Fibroblast of peridontal ligament (primary cell): ENCODE measurements around the gene SPOCK2.

ENCODE experiments used
- DNase-seq: peaks from one replicate; pipeline ENCODE4 v3.0.0-alpha.2; 2010; ENCODE audit errors: extremely low read depth

The SPOCK2 gene

DNA sequence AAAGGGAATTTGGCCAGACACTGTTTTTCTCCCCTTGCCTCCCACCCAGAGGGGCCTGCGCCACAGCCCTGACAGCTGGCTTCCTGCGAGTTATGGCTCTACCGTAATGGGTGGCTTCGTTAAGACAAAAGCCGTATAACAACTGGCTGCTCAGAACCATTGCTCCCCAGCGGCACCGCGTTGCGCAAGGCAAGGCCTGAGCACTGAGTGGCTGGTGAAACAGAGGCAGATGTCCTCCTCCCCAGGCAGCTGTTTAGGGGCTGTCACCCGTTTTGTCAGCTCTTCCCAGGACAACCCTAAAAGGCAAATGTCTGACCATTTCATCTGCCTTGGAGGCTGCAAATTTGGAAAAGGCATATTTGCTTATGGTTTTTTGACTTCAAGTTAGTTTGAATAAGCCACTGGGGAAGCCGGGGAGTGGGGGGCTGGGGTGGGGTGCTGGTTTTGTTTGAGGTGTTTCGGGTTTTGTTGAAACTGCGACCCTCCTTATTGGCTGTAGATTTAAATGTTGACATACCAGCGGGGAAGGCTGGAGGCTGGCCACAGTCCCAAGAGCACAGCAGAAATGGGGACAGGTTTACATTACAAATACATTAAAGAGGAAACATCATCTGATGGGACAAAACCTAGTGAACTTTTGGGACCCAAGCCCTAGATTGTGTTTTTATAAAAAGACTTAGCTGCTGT is 681 bp upstream of the SPOCK2 start:
- DNase-seq: no peak

DNA sequence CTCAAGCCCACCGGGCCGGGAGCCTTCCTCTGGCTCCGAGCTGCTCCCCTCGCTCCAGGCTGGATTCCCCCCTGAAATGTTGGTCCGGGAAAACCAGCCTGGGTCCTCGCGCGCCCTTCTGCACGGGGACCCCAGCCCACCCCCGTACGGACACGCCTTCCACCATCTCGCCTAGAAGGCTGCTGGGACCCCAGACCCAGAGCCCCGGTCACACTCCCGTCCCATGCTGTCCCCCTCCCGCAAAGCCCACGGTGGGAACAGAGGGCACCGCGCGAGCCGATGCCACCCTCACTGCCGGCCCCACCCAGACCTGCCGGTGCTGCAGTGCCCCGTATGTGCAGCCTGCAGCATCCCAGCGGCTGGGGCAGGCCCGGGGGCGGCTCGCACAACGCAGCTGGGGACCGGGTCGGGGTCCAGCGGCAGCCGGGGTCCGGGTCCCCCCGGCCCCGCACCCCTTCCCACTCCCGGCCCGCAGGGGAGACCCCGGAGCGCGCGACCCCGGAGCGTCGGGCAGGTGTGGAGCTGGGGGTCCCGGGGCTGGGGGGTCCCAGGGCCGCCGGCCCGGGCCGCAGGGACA is 871 bp downstream of the SPOCK2 start:
- DNase-seq: no peak

GRCh38 chr10:72086466-72087391 is 1.6 kb downstream of the SPOCK2 start:
- no peak for DNase-seq

DNA sequence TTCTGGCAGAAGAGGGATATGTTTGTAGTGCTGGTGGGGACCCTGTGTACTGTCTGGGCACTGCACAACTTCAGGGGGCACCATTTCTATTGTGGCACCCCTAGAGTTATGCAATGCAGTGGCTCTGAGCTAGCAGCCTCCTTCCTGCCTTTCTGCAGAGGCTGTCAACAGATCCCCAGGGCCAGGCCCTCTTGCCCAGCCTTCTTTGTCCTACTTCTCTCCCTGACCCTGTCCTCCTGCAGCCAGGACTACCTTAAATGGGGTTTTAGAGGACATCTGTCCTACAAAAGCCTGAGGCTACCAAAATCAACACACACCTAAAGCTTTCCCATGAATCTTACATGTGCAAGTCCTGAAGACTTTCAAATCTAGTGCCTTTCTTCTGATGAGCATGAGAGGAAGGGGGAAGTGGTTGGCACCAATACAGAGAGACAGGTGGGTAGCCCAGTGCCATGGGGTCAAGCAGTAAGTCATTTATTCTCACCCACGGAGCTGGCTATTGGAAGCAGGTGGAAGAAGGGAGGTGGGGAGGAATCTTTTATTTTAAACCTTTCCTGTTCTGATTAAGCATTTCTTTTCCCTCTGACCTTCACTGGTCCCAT is 2.4 kb downstream of the SPOCK2 start:
- no peak for DNase-seq

DNA sequence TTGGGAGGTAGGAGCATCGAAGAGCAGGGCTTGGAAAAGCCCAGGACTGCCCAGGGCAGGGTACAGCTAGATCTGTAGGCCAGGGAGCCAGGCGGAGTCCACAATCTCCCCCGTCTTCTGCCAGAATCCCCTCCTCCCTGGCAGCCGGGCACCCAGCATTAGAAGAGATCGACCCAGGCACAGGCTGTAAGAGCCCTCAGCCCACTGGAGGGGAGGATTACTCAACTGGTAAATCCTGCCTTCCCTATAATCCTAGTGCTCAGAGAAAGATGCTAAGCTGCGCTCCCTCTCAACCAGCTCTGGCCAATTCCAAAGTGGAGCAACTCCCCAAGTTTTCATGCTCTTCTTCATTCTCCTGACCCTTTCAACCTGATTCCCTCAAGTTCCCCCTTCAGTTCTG is 3.2 kb downstream of the SPOCK2 start:
- DNase-seq: no peak

DNA sequence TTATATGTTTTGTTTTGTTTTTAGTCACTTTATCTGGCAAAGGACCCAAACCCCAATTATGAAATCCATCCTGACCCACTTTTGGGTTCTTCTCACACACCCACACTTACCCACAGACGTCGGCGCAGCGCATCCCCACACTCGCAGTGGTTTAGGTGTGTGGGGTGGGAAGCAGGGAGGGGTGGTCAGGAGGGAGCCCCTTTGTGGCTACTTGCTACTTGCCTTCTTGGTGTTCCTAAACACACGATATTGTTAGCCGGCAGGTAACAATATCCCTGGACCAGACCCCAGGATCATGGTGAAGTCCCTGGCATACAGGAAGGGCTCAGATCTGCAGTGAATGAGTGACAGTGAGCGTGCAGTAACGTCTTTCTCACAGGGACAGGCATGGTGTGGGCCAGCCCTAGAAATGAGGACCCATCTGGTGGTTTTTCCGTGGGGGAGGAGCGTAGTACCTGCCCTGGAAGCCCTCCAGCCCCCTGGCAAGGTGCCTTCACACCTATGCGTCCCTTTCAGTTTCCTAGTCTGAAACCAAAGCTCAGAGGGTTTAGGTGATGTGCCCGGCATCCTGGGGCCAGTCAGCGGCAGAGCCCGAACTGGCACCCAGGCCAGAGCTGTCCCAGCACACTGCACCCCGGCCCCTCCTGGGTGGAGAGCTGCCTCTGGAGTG is 4.4 kb downstream of the SPOCK2 start:
- DNase-seq: no peak

GRCh38 chr10:72082856-72083789 is 5.2 kb downstream of the SPOCK2 start:
- no peak for DNase-seq

GRCh38 chr10:72081772-72082590 is 6.4 kb downstream of the SPOCK2 start:
- no peak for DNase-seq

GRCh38 chr10:72081210-72081609 is 7.1 kb downstream of the SPOCK2 start:
- no peak for DNase-seq

- no peak for DNase-seq
Observed at GRCh38 chr10:72080042-72080975, 8.0 kb downstream of the SPOCK2 start.

GRCh38 chr10:72079356-72079755 is 9.0 kb downstream of the SPOCK2 start:
- DNase-seq: no peak

DNA sequence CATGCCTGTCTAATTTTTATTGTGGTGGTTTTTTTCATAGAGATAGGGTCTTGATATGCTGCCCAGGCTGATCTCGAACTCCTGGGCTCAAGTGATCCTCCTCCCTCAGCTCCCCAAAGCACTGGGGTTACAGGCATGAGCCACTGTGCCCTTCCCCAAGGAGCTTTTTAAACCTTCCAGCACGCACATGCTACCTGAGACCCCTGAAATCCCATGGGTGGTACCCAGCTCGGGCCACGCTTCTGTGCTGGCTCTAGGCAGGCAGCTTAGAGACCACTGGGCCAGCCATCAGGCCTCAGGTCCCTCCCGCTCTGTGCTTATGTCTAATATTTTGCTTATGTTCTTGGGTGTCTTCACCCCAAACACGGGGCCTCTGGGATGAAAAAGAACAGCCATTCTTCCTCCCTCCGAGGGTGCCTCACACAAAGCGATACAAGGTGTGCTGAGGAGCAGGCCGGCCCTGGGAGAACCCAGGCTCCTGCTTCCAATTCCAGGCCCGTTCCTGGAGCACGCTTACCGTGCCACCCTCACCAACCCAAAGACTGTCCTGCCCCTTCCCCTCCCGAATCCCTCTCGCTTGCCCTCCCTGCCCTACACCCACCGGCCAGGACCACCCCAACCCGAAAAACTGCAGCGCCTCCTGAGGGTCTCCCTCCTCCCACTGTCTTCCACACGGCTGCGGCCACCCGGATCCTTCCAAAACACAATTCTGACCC is 10.9 kb downstream of the SPOCK2 start:
- no peak for DNase-seq

DNA sequence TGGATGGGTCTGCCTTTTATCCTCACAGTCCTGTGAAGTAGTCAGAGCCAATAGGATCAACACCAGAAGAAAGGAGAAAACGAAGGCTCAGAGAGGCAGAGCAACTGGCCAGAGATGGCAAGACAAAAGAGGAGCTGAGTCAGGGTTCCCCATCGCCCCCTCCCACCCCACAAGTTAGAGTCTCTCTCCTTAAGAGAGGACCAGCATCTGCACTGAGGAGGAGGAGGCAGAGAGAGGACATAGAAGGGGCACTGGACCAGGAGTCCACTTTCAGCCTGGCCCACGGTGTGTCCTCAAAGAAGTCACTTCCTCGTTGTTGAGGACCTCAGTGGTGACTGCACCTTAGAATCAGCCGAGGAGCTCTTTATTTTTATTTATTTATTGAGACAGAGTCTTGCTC is 11.6 kb downstream of the SPOCK2 start:
- DNase-seq: no peak

DNA sequence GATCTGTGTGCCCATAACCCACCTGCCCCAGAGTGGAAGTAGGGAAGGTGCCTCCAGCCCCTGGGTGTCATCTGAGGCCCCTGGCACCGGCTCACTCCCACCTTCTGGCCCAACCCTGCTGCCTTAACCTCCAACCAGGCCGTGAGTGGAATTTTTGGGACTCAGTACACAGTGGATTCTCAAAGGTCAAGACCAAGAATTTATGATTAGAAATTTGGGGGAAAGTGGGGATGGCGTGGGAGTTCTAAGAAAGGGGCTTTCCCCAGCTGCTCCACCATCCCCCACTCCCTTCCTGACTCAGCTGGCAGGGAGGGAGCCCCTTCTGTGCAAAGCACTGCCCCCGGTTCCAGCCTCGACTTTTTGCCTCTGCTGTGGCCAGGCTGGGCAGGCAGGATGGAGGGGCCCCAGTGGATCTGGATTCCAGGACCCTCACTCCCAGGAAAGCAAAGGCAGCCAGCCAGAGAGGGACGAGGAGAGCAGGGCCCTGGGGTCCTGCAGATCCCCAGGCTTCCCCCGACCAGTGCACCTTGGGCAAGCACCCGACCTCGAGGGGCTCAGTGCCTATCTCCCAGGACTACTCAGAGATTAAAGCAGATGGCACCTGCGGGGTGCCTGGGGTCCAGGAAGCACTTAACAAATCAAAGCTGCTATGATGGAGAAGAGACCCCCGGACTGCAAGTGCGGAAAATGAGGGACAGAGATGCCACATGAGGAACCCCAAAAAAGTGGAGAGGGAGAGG is 12.8 kb downstream of the SPOCK2 start:
- DNase-seq: no peak

GRCh38 chr10:72074574-72075375 is 13.6 kb downstream of the SPOCK2 start:
- DNase-seq: no peak
